Vagina (tissue), 2 donors: ENCODE measurements around the gene FXN. TPM values are rescaled to one million over a fixed set of nuclear protein-coding genes. Genes with fewer than 3 reads are reported as not detected.

Source experiments
- DNase-seq, 2 donors: peaks; one replicate each; pipeline ENCODE4 v3.0.0-alpha.2; 2017; ENCODE audit errors: extremely low spot score in 2 of 2
- H3K27ac ChIP-seq: fragments of 200-600 bp; sonication (generic); one replicate; pipeline ENCODE4 v1.5.1; 2019
- H3K27me3 ChIP-seq: fragments of 200-600 bp; sonication (generic); one replicate; pipeline ENCODE4 v1.5.1; 2019
- H3K36me3 ChIP-seq, 2 donors: fragments of 200-600 bp; sonication (generic); one replicate each; pipeline ENCODE4 v1.5.1; 2017 to 2019
- H3K4me1 ChIP-seq: fragments of 200-600 bp; sonication (generic); one replicate; pipeline ENCODE4 v1.5.1; 2019
- H3K4me3 ChIP-seq, 2 donors: fragments of 200-600 bp; sonication (generic); 1 replicate in 1 of 2; 2 replicates in 1 of 2; pipeline ENCODE4 v1.5.1; 2016 to 2019
- H3K9me3 ChIP-seq: fragments of 200-600 bp; sonication (generic); one replicate; pipeline ENCODE4 v1.5.1; 2019
- CTCF ChIP-seq, 3 experiments: fragments of 450-650 bp in 2 of 3; fragments of 200-600 bp in 1 of 3; sonication (generic) in 1 of 3; IDR thresholded peaks; one replicate each; pipeline ENCODE4 v1.5.1; 2017 to 2019; ENCODE audit warnings: antibody characterized with exemption in 3 of 3, mild to moderate bottlenecking in 2 of 3, moderate library complexity in 2 of 3
- POLR2A ChIP-seq, 2 donors: fragments of 450-650 bp; IDR thresholded peaks; one replicate each; pipeline ENCODE4 v1.6.1; 2017; ENCODE audit warnings: antibody characterized with exemption in 2 of 2, mild to moderate bottlenecking in 2 of 2, moderate library complexity in 2 of 2
- POLR2AphosphoS5 ChIP-seq, 2 donors: sonication (generic); formaldehyde crosslinking; IDR thresholded peaks; one replicate each; pipeline ENCODE4 v1.9.0; 2017; ENCODE audit warnings: antibody characterized with exemption in 2 of 2, mild to moderate bottlenecking in 2 of 2, low read depth in 1 of 2; ENCODE audit not compliant: insufficient read depth in 1 of 2
- intact Hi-C: fragments of 100-400 bp; cut with DNase I; formaldehyde crosslinking; loops from one replicate; pipeline ENCODE4 v1.15.1; 2023
- total RNA-seq: library from RNA; depleted of rRNA; stranded (reverse); fragments of >200 nt; gene quantifications from one replicate; pipeline ENCODE4 v1.2.3, GENCODE V29; 2016

FXN gene
- total RNA-seq, 1 donor from 2014 or later, result 11.8 TPM

GRCh38 chr9:69004836-69005235, 30.7 kb upstream of the FXN start:
- intact Hi-C loops, result no loop called here
- no peak for DNase-seq
- TF ChIP-seq POLR2AphosphoS5 (IDR thresholded peaks at IDR 0.05; ENCODE audit: insufficient read depth in 1 of 2, low read depth in 1 of 2) (no peak), CTCF (IDR thresholded peaks at IDR 0.05) (no peak), POLR2A (IDR thresholded peaks at IDR 0.05) (no peak)
- no peaks in the 10 kb centered on the region for H3K27me3 ChIP-seq
- no peaks in the 10 kb centered on the region for H3K36me3 ChIP-seq
- no peaks in the 10 kb centered on the region for H3K9me3 ChIP-seq
- H3K27ac ChIP-seq, result no peak overlapping the region
- no peaks in the 10 kb centered on the region for H3K4me1 ChIP-seq
- no peak overlapping the region for H3K4me3 ChIP-seq

GRCh38 chr9:69009708-69010107, 25.8 kb upstream of the FXN start:
- Histone ChIP-seq H3K4me3 (no peak overlapping the region), H3K4me1 (no peaks in the 10 kb centered on the region), H3K27ac (no peak overlapping the region), H3K36me3 (no peaks in the 10 kb centered on the region), H3K9me3 (no peaks in the 10 kb centered on the region), H3K27me3 (no peaks in the 10 kb centered on the region)
- TF ChIP-seq CTCF (IDR thresholded peaks at IDR 0.05), result no peak
- TF ChIP-seq POLR2AphosphoS5 (IDR thresholded peaks at IDR 0.05; ENCODE audit: insufficient read depth in 1 of 2, low read depth in 1 of 2), result no peak
- no peak for TF ChIP-seq POLR2A (IDR thresholded peaks at IDR 0.05)
- intact Hi-C loops, result no loop called here
- no peak for DNase-seq

GRCh38 chr9:69012696-69013381, 22.7 kb upstream of the FXN start:
- intact Hi-C loops, result no loop called here
- no peaks in the 10 kb centered on the region for H3K4me1 ChIP-seq
- no peak overlapping the region for H3K4me3 ChIP-seq
- H3K27ac ChIP-seq, result no peak overlapping the region
- H3K27me3 ChIP-seq, result no peaks in the 10 kb centered on the region
- H3K9me3 ChIP-seq, result no peaks in the 10 kb centered on the region
- no peaks in the 10 kb centered on the region for H3K36me3 ChIP-seq
- no peak for DNase-seq
- TF ChIP-seq CTCF (IDR thresholded peaks at IDR 0.05), result no peak
- no peak for TF ChIP-seq POLR2AphosphoS5 (IDR thresholded peaks at IDR 0.05; ENCODE audit: insufficient read depth in 1 of 2, low read depth in 1 of 2)
- no peak for TF ChIP-seq POLR2A (IDR thresholded peaks at IDR 0.05)

- no peak for DNase-seq
- TF ChIP-seq POLR2AphosphoS5 (IDR thresholded peaks at IDR 0.05; ENCODE audit: insufficient read depth in 1 of 2, low read depth in 1 of 2), result no peak
- TF ChIP-seq CTCF (IDR thresholded peaks at IDR 0.05), result no peak
- no peak for TF ChIP-seq POLR2A (IDR thresholded peaks at IDR 0.05)
- Histone ChIP-seq H3K4me3 (no peak overlapping the region), H3K36me3 (no peaks in the 10 kb centered on the region), H3K27me3 (no peaks in the 10 kb centered on the region), H3K9me3 (no peaks in the 10 kb centered on the region), H3K27ac (no peak overlapping the region), H3K4me1 (no peaks in the 10 kb centered on the region)
- intact Hi-C loops, result no loop called here
Observed at GRCh38 chr9:69013382-69013727, 22.2 kb upstream of the FXN start.

GRCh38 chr9:69014013-69014412, 21.5 kb upstream of the FXN start, which contains the start of gene PRKACG:
TSS of gene PRKACG (minus strand) at chr9:69014113. CDS start at chr9:69014092, 21 bp downstream.
- intact Hi-C loops, result no loop called here
- TF ChIP-seq CTCF (IDR thresholded peaks at IDR 0.05) (no peak), POLR2AphosphoS5 (IDR thresholded peaks at IDR 0.05; ENCODE audit: insufficient read depth in 1 of 2, low read depth in 1 of 2) (no peak), POLR2A (IDR thresholded peaks at IDR 0.05) (no peak)

More at GRCh38 chr9:69014013-69014412, 21.5 kb upstream of the FXN start, which contains the start of gene PRKACG:
- no peaks in the 10 kb centered on the region for H3K9me3 ChIP-seq
- DNase-seq, result no peak
- no peaks in the 10 kb centered on the region for H3K36me3 ChIP-seq
- no peak within 1 kb of the TSS for H3K4me3 ChIP-seq
- no peaks in the 10 kb centered on the region for H3K4me1 ChIP-seq
- no peak within 1 kb of the TSS for H3K27ac ChIP-seq
- H3K27me3 ChIP-seq, result no peaks in the 10 kb centered on the region
